Ecto neural progenitor cell (in vitro differentiated cells): Measurements from ENCODE around the gene RBP3.

Experiments
- DNase-seq: peaks from one replicate; pipeline ENCODE4 v3.0.0-alpha.2; 2018; ENCODE audit warnings: low spot score

The RBP3 gene

GRCh38 chr10:47318706-47319105 lies 29.5 kb upstream of the RBP3 start:
- no peak for DNase-seq

DNA sequence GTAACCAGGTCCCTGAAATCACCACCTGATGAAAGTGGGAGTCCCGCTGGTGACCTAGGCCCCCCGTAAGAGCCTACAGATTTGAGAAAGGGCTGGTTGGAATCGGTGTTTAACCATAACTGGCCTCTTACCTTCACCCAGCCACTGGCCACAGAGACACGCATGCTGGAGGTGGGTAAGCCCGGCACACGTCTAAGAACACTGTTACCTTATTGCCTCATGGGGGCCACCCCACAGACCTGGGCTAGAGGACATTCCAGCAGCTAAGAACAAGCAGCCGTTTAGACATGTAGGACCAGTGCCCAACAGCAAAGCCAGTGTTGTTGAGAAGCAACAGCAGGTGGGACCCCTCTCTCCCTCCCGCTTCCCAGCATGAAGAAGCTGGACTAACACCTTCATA lies 28.4 kb upstream of the RBP3 start:
- DNase-seq: no peak

DNA sequence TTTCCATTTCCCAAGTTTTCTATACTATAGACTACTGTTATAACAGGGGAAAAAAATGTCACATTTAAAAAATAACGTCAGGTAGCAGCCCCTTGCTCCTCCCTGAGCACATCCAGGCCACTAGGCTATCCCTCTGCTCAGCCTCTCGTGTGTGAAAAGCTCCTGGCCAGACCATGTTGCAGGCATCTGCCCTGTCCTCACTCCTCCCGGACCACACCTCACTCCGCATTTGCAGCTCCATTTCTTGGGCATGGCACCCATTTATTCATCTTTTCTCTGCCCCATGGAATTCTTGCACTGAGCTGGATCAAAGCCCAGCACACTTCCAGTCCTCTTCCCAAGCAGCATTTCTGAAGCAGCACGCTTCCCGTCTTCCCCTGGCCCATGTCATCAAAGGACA lies 27.4 kb upstream of the RBP3 start:
- DNase-seq: no peak

DNA sequence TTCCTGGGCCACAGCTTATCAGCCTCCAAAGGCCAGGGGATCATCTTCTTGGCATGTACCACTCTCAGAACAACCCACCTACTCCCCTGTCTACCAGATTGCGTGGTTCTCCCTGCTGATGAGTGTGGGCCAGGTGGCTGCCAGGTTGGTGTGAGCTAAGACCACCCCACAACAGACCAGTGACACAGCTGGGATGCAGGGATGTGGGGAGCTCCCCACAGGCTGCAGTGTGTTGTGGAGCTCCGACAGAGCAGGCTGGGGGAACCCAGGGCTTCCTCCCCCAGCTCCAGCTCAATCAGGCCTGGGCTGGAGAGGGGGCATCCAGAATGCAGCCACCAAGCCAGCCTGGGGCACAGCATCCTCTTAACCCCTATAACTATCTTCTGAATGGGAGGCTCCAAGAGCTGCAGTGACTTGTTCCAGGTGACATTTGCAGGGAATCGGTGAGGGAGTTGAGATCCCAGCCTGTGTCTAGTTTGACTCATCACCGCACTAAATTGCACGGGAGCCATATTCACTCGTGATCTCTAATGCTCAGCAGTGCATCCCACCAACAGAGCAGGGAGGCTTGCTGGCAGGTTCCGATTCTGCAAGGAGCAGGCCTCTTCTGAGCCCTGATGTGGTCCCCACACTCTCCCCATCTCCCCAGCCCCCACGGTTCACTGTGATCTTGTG lies 26.5 kb upstream of the RBP3 start:
- no peak for DNase-seq

DNA sequence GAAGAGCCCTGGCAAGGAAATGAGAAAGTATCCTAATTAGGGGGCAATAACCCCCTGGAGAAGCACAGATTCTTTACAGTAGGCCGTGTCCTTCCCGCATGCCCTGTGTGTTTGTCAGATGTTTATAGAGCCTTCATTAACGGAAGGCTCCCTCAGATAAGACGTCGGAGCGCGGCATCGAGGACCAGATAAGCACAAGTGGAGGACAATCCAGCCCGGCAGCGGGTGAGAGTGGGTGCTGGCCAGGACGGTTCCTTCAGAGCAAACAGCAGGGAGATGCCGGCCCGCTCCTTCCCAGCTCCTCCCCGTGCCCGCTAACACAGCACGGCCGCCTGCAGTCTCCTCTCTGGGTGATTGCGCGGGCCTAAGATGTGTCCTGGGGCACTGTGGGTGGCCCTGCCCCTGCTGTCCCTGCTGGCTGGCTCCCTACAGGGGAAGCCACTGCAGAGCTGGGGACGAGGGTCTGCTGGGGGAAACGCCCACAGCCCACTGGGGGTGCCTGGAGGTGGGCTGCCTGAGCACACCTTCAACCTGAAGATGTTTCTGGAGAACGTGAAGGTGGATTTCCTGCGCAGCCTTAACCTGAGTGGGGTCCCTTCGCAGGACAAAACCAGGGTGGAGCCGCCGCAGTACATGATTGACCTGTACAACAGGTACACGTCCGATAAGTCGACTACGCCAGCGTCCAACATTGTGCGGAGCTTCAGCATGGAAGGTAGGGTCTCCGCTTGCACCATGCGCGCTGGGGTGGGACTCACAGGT lies 25.7 kb upstream of the RBP3 start, which contains the start of gene GDF2:
TSS of gene GDF2 (plus strand) at position 155 of the 762 bp plus-strand sequence. CDS start at position 370, 215 bp downstream.
- no peak for DNase-seq

DNA sequence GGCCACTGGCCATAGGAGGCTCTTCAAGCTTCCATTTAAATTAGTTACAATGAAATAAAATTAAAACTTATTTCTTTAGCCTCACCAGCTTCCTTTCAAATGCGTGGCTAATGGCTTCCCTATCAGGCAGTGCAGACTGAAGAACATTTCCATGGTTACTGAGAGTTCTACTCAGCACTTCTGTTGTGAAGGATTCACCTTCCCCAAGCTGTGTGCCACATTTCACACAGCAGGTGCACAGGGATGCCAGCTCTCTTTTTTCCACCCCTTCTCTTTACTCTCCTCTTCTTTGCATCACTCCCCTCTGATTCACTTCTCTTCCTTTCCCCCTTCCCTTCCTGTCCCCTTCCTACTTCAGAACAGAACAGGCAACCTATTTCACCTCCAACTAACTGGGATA lies 25.1 kb upstream of the RBP3 start:
- DNase-seq: no peak

DNA sequence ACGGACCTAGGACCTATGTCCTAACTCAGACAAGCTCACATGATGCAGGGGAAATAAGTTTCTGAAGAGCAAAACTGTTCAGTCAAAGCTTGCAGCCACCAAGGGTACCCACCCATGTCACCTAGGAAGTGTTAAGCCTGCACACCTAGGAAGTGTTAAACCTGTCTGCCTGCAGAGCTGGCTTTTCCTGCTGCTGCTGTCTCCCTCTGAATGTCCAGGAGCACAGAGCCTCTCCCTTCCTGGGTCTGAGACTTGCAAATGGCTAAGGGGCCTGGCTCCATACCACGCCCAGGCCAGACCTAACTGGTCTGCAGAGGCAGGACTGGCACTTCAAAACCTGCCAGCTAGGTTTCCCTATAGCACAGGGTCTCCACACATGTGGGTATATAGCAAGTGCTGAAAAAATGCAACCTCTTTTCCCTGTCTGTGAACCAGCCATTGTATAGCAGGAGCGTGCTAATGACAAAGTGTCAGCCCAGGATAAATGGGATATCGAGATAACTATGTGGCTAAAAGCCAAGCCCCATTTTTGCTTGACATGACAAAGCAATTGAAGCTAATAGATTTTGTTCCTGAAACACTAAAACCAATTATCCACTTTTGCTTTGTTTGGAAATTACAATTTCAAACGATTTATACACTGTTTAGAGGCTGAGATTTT lies 24.4 kb upstream of the RBP3 start:
- DNase-seq: no peak

DNA sequence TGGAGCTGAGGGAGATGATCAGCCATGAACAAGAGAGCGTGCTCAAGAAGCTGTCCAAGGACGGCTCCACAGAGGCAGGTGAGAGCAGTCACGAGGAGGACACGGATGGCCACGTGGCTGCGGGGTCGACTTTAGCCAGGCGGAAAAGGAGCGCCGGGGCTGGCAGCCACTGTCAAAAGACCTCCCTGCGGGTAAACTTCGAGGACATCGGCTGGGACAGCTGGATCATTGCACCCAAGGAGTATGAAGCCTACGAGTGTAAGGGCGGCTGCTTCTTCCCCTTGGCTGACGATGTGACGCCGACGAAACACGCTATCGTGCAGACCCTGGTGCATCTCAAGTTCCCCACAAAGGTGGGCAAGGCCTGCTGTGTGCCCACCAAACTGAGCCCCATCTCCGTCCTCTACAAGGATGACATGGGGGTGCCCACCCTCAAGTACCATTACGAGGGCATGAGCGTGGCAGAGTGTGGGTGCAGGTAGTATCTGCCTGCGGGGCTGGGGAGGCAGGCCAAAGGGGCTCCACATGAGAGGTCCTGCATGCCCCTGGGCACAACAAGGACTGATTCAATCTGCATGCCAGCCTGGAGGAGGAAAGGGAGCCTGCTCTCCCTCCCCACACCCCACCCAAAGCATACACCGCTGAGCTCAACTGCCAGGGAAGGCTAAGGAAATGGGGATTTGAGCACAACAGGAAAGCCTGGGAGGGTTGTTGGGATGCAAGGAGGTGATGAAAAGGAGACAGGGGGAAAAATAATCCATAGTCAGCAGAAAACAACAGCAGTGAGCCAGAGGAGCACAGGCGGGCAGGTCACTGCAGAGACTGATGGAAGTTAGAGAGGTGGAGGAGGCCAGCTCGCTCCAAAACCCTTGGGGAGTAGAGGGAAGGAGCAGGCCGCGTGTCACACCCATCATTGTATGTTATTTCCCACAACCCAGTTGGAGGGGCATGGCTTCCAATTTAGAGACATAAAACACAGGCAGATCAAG lies 22.6 kb upstream of the RBP3 start:
- no peak for DNase-seq

DNA sequence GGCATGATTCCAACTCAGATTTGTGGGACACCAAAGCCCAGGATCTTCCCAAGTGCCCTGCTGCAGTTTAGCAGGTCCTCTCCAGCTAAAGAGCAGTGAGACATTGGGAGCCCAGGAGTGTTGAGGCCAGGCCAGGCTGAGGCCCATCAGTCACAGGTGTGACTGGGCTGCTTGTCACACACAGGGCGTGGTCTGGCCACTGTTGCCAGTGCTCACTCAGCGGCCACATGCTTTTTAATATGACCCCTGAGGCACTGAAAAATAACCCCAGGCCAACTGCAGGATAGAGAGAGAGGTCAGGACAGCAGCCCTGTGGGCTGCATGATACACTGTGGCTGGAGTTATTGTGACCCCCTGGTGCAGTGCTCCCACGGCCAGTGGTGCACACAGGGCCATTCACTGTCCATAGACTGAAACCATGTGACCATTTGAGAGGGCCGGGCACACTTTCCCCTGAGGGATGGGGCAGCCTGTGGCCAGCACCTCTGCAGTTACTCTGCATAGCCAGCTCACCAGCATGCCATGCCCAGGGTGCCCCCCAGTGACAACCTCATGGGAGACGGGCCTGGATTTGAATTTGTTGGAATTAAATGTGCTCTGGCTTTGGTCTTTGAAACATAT lies 21.7 kb upstream of the RBP3 start:
- no peak for DNase-seq

DNA sequence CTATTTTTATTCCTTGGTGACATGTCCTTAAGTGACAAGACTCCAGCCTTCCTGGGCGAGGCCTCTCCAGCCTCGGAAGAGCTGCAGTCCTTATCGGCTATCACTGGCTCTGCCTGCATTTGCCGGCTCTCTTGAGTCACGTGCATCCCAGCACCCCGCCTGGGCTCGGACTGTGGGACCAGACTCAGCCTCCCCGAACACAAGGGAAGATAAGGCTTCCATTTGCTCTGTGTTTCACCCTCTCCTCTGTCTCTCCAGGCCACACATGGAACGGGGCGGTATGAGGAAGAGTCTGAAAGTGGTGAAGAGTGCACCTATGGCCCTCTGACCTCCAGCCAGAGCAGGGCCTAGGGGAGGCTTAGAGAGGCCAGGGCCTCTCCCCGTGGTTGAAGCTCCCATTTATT lies 21.2 kb upstream of the RBP3 start:
- DNase-seq: no peak

DNA sequence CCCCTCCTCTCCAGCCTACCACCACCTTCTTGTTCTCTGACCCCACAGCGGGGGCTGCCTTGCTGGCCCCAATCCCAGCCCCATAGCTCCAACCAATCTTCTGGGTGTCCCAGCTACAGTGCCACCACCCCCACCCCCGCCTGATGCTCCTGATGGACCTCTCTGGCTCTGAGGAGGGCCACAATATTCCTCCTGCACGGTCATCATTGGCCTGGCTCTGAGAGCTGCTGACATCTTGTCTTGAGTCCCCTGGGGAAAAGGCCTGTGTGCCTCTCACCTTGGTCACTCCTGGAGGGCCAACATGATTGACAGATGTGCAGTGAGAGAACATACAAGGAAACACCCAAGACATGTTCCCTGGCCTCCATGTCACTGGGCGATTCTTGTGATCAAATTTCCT lies 18.3 kb upstream of the RBP3 start:
- DNase-seq: no peak

DNA sequence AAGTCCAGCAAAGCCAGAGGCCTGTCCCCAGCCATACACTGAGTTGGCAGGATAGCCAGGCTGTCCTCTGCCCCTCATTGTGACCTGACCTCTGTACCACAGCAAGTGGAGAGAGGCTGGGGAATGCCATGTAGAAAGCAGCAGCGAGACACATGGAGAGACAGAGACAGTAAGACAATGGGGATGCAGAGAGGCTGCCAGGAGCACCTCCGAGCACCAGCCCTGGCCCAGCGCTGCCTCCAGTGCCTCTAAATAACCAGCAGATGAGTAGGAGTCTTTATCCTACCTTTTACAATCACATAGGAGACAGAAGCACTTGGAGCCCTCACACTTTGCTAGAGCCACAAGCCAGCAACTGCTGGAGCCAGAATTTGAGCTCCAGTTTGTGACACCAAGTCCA lies 17.8 kb upstream of the RBP3 start:
- no peak for DNase-seq

DNA sequence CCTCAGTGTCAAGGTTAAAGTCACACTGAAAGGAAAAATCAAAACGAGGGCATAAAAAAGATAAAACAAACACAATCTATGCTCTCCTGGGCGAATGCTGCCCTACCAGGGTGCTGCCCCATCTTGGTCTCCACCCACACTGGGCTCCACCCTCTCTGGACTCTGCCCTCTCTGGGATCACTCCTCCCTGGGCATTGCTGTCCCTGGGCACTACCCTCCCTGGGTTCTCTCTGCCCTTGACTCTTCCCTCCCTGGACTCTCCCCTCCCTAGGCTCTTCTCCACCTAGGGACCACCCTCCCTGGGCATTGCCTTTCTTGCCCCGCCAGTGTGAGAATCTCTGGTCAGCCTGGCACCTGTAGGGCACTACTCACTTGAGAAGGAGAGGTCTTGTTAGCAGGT lies 17.4 kb upstream of the RBP3 start:
- no peak for DNase-seq

GRCh38 chr10:47331491-47331890 lies 16.7 kb upstream of the RBP3 start:
- no peak for DNase-seq

DNA sequence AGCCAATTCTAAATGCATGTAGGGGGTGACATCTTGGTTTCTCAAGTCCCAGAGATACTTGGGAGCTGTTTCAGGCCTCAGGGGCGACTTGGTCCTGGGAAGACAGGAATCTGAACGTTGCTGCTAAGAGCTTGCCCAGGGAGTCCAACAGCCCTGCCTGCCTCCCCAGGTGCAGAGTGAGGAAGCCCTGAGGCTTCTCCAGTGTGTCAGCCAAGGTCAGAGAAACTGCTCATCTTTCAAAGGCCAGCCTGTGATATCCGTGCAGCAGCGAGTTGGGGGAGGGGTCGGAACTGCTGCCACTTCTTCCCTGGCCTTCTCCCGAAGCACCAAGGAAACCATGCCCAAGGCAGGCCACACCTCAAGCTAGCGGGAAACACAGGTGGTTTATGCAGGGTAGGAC lies 16.2 kb upstream of the RBP3 start:
- no peak for DNase-seq

DNA sequence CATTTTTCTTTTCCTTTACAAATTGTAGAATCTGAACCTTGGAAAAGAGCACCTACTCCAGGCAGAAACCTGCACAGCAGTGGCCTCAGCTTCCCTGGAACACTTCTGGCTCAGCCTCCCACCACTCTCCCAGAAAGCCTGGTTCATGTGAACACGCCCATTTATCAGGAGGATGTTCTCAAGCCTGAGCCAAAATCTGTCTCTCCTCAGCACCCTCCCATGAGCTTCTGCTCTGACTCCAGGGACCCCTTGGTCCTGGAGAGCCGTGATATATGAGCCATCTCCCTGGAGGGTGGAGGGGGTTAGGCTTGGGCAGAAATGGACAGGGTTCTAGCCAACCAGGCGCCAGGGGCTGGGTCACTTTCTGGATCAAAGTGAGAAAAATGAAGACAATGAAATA lies 15.8 kb upstream of the RBP3 start:
- no peak for DNase-seq

DNA sequence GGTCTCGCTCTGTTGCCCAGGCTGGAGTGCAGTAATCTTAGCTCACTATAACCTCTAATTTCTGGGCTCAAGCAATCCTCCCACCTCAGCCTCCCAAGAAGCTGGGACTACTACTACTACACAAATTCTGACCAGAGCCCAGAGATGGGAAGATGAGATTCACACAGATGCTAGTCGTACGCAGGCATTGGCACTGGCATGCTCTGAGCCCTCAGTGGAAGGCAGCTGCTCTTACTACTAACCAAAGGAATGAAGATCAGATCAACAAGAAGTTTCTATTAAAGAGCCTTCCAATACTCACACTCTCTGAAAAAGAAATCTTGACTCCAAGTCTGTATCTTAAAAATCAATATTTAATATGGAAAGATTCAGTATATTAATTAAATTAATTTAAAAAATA lies 15.2 kb upstream of the RBP3 start:
- no peak for DNase-seq

GRCh38 chr10:47333532-47333931 lies 14.6 kb upstream of the RBP3 start:
- no peak for DNase-seq

GRCh38 chr10:47334466-47335295 lies 13.5 kb upstream of the RBP3 start:
- no peak for DNase-seq

DNA sequence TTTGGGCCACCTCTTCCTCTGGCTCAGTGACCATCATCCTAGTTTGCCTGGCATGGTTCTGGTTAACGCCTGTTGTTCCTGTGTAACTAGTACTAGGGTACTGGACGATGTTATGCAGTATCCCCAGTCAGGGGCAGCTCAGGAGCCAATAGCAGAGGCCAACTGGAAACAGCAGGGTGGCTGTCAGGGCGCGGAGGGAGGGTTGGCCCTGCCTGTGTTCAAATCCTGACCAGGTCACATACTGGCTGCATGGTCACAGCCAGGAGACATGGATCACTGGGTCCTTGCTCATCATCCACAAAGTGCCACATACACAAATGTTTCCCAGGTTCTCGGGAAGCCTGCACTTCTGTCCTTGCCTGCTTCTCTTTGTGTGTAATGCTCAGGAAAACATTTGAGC lies 12.3 kb upstream of the RBP3 start:
- no peak for DNase-seq
